HG02870 (cell line): Measurements from ENCODE around the gene PLCD3.

ENCODE experiments used
- ATAC-seq: cut with Tn5 transposase; IDR thresholded peaks from one replicate; pipeline ENCODE4 v1.9.1; 2021; ENCODE audit warnings: mild to moderate bottlenecking, moderate library complexity; ENCODE audit not compliant: unreplicated experiment

PLCD3 gene

GRCh38 chr17:45118691-45119090, 13.6 kb downstream of the PLCD3 start:
- ATAC-seq, result no peak

GRCh38 chr17:45117848-45118646, 14.3 kb downstream of the PLCD3 start:
- no peak for ATAC-seq

GRCh38 chr17:45117334-45117733, 15.0 kb downstream of the PLCD3 start:
- ATAC-seq, result no peak

DNA sequence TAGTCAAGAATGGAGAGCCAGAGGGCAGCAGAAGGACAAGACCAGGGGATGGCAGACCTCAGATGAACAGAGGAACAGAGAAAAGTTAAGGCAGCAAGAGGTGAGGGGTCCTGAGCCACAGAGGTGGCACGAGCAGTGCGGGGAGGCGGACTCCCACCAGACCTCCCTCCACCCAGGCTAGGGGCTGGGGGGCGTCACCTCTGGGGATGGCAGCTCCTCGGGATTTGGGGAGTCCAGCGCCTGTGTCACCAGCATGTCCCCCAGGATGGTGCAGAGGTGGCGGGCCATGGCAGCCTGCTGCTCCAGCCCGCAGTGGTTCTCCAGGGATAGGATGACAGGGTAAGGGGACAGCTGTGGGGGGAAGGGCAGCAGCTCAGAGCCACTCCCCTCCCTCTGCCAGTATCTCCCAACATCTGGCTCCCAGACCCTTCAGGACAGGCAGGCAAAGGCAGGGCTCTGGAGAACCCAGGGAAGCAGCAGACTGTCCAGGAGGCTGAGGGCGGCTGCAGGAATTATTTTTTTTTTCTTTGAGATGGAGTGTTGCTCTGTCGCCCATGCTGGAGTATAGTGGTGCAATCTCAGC, 15.8 kb downstream of the PLCD3 start:
- ATAC-seq, result no peak

GRCh38 chr17:45115871-45116270, 16.4 kb downstream of the PLCD3 start:
- ATAC-seq, result no peak

- ATAC-seq, result no peak
These were observed 17.2 kb downstream of the PLCD3 start for GRCh38 chr17:45115015-45115625.

DNA sequence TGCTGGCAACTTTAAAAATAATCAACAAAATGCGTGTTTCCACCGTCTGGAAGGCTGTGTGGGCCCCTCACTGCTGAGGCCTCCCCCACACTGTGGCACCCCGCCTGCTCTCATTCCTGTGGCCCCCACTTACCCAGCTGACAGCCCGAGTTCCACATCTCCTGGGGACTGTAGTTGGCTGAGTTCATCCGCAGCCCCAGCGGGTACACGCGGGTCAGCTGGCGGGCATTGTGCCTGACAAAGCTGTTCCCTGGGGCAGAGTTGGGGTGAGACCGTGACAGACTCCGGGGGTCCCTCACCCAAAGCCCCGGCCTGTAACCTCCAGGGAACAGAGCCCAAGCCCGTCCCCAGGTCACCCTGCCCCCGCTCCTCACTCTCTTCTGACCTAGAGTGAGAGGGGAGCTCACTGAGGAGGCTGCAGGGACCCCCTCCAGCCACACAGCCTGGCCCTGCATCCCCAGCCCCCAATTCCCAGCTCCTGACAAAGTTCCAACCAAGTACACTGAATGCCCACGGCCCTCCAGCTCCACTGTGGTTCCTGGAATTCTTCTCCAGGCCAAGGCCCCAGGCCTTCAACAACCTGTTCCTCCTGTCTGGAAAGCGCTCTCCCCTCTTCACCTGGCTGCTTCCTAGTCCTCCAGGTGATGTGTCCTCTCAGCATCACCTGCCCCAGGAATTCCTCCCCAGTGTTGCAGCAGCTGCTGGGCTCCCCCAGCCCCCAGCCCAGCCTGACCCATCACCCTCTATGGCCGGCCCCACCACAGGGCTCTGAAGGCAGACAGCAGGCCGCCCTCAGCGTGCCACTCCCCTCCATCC, 18.0 kb downstream of the PLCD3 start:
- ATAC-seq, result no peak

- ATAC-seq, result no peak
These were observed 18.9 kb downstream of the PLCD3 start for GRCh38 chr17:45113424-45113754.

GRCh38 chr17:45112559-45113423, 19.5 kb downstream of the PLCD3 start:
- ATAC-seq, result no peak

DNA sequence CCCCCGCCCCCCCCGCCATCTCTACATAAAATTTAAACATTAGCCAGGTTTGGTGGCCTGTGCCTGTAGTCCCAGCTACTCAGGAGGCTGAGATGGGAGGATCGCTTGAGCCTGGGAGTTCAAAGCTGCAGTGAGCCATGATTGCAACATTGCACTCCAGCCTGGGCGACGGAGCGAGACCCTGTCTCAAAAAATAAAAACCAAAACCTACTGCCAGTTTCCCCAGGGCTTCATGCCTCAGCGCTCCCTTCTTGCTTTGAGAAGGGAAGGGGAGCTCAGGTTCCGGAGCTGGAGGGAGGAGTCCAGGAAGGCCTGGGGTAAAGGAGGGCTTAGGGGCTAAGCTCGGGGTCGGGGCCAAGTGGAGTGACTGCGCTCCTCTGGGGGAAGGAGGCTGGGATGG, 20.5 kb downstream of the PLCD3 start:
- no peak for ATAC-seq

DNA sequence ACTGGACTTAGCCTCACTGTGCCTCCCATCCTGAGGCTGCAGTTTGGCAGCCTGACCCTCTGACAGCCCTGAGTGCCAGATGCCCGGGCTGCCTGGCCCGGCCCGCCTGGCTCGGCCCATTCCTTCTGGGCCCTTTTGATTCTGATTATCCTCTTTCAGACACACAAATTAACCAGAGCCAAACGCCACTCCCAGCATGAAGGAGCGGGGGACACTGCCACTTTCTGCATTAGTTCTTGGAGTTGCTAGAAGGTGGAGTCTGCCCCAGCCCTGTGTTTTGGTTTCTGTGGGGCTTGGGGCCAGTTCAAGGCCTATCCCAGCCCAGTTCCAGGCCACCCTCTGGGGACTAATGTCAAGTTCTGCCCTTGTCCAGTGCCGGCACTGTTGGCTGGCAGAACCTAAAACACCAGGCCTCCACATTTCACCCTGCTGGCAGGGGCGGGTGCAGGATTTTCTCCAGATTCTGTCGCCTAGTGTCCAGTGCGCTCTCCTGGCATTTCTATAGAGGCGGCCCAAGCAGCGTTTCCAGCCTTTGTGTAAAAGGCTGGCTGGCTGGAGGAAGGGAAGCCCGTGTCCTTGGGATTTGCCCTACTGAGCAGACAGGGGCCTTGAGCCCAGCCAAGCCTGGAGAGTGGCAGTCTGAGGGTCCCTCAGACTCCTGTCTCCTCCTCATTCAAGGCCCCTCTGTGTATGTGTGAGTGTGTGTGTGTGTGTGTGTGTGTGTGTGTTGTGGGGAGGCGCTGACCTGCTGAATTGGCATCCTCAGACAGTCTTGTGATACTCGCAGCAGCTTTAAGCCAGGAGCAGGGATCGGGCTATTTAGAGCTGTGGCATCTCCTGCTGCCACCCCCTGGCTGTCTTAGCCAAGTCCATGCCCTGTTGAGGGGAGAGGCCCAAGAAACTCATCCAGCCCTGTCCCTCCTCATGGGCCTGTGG, 21.4 kb downstream of the PLCD3 start:
- ATAC-seq, result no peak

DNA sequence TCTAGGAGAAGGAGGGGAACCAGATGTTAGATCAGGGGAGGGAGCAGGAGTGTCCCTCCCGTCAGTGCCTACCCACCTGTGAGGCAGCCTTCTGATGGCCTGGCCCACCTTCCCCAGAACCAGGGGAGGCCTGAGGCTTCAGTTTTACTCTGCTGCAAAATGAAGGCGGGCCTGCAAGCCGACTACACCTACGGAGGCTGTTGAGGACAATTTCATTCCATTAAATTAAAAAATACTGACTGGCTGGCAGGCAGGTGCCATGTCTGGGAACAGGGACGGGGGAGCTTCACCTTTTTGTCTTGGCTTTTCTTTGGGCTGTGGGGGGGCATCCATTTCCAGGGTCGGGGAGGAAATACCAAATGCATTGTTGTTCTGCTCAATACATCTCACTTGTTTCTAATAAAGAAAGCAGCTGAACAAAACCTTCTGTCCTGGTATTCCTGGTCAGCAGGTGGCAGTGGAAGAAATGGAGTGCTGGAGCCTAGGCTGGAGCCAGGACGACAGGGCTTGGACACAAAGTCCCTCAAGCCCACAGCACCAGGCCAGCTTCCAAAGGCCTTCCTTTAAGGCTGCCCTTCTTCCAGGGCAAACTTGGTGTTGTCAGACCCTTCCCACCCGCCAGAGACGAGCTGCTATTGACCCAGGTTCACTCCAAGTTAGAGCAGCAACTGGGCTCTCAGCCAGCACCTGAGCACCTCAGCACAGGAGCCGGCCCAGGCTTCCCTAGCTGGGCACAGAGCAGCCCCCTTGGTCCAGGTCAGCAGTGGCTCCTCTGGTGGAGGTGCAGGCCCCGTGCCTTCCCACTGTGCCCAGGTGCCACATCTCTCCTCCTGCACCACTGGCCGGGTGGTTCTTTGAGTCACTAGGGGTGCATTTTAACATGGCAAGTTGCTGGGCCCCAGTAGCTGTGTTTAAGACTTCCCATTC, 23.5 kb downstream of the PLCD3 start:
- ATAC-seq, result no peak

GRCh38 chr17:45108051-45108450, 24.3 kb downstream of the PLCD3 start:
- no peak for ATAC-seq

GRCh38 chr17:45107293-45108010, 24.9 kb downstream of the PLCD3 start:
- ATAC-seq, result no peak

GRCh38 chr17:45106582-45106981, 25.7 kb downstream of the PLCD3 start:
- ATAC-seq, result no peak

- no peak for ATAC-seq
These were observed 26.2 kb downstream of the PLCD3 start for GRCh38 chr17:45106096-45106495.

- no peak for ATAC-seq
These were observed 27.2 kb downstream of the PLCD3 start for GRCh38 chr17:45104907-45105624.
